GM21423 (cell line): Measurements from ENCODE around the gene ABCA9.
"Not testable (repeated sequence)": the region's sequence is repeated elsewhere in the genome, so short reads cannot be mapped to it uniquely, and the experiment has no call there.

ENCODE experiments used
- ATAC-seq: cut with Tn5 transposase; IDR thresholded peaks from one replicate; pipeline ENCODE4 v1.9.1; 2021; ENCODE audit warnings: mild to moderate bottlenecking, moderate library complexity; ENCODE audit not compliant: unreplicated experiment

The ABCA9 gene

GRCh38 chr17:68955181-68955841 is 105.4 kb downstream of the ABCA9 start, which contains the start of gene ABCA8:
ABCA8 (minus strand) TSS chr17:68955392; CDS start chr17:68942034, 13,358 bp downstream.
- ATAC-seq, result no peak

- no peak for ATAC-seq
These were observed 106.4 kb downstream of the ABCA9 start for GRCh38 chr17:68954146-68954896.

GRCh38 chr17:68953340-68953997 is 107.3 kb downstream of the ABCA9 start:
- ATAC-seq, result no peak

DNA sequence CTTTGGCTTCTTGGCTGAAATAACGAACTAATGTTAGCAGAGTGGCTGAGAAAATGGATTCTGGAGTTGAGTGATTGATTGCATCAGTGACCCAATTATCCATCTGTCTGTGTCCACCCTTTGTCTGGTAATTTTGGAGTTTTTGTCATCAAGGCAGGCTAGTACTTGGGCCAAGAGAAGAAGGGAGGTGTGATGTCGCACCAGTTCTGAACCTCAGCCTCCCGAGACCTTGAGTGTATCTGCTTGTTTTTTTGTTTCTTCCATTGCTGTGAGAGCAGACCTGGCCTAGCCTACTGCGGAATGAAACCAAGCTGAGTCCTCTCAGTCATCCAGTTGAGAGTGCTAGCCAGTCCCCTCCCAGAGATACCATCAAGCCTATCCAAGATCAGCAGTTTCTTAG is 110.0 kb downstream of the ABCA9 start:
- ATAC-seq, result no peak

GRCh38 chr17:68947868-68948267 is 112.9 kb downstream of the ABCA9 start:
- not testable (repeated sequence) for ATAC-seq

GRCh38 chr17:68944435-68945035 is 116.2 kb downstream of the ABCA9 start:
- ATAC-seq, result no peak

DNA sequence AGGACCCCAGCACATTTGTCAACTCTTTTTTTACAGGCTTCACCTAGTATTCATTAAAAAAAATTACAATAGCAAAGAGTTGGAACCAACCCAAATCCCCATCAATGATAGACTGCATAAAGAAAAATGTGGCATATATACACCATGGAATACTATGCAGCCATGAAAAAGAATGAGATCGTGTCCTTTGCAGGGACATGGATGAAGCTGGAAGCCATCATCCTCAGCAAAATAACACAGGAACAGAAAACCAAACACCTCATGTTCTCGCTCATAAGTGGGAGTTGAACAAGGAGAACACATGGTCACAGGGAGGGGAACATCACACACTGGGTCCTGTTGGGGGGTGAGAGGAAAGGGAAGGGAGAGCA is 116.9 kb downstream of the ABCA9 start:
- not testable (repeated sequence) for ATAC-seq

GRCh38 chr17:68943123-68943811 is 117.5 kb downstream of the ABCA9 start:
- no peak for ATAC-seq

GRCh38 chr17:68942389-68942788 is 118.3 kb downstream of the ABCA9 start:
- ATAC-seq, result no peak

DNA sequence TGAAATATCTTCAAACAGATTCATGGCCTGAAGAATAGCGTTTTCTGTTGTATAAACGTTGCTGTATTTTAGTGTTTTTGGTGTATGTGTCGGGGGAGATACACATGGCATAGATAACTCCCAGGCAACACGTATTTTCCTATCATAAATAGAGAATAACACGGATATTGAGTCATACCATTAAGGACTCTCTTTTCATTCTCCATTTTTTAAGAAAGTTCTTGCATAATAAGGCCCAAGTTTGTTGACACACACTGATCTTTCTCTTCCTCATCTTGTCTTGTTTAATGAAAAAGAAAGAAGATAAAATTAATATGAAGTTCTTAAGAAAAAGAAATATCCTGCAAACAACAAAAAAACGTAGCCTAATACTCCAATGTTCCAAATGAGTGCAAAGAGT is 119.0 kb downstream of the ABCA9 start:
- no peak for ATAC-seq

DNA sequence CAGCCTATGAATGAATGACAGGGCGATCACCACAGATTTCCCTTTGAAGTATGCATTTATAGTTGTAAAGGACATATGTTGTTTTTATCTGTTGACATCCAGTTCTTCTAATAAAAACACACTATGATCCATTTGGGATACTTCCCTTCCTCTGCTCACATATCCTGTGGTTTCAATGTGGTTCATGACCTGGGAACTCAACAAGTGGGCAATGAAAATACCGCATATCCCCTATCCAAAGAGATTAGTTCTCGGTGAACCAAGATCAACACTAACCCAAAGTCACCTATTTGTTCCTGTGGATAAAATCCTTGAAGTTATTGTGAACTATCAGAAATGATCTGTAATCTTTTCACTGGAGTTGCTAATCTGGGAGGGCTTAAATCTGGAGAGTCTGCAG is 121.5 kb downstream of the ABCA9 start:
- ATAC-seq, result no peak

- ATAC-seq, result no peak
These were observed 122.7 kb downstream of the ABCA9 start for GRCh38 chr17:68937890-68938514.

- ATAC-seq, result no peak
These were observed 133.2 kb downstream of the ABCA9 start for GRCh38 chr17:68927516-68927915.

GRCh38 chr17:68924793-68925720 is 135.7 kb downstream of the ABCA9 start:
- no peak for ATAC-seq
